NCI-H526 treated with DMSO at 0.1 percent for 48 hours (cell line): ENCODE data around the gene CACNA1F.

Experiments
- DNase-seq: peaks from one replicate; lab custom pipeline; 2025; lab: John Stamatoyannopoulos, UW

CACNA1F gene

GRCh38 chrX:49233176-49233575, at the start of gene CACNA1F:
Gene CACNA1F (minus strand): TSS chrX:49233340. CDS start chrX:49233309, 31 bp downstream.
- DNase-seq: no peak

- DNase-seq: no peak
Measured at GRCh38 chrX:49282647-49283011, 49.5 kb upstream of the CACNA1F start.

GRCh38 chrX:49278081-49278480, 44.9 kb upstream of the CACNA1F start:
- DNase-seq: no peak

- DNase-seq: no peak
Measured at GRCh38 chrX:49277535-49277830, 44.3 kb upstream of the CACNA1F start.

- no peak for DNase-seq
Measured at GRCh38 chrX:49276671-49277534, 43.8 kb upstream of the CACNA1F start.

GRCh38 chrX:49276207-49276606, 43.1 kb upstream of the CACNA1F start:
- no peak for DNase-seq

GRCh38 chrX:49273181-49273727, 40.1 kb upstream of the CACNA1F start:
- DNase-seq: no peak

- no peak for DNase-seq
Measured at GRCh38 chrX:49272421-49272820, 39.3 kb upstream of the CACNA1F start.

GRCh38 chrX:49271341-49271740, 38.2 kb upstream of the CACNA1F start:
- DNase-seq: no peak

- DNase-seq: no peak
Measured at GRCh38 chrX:49270249-49270921, 37.2 kb upstream of the CACNA1F start.

GRCh38 chrX:49269767-49270248, 36.7 kb upstream of the CACNA1F start, which contains the start of gene PPP1R3F:
Gene PPP1R3F (plus strand): TSS chrX:49269793. CDS start chrX:49269870, 77 bp downstream.
- no peak for DNase-seq

GRCh38 chrX:49269010-49269766, 36.0 kb upstream of the CACNA1F start:
- DNase-seq: peak; percentile 97

GRCh38 chrX:49268702-49269009, 35.5 kb upstream of the CACNA1F start:
- DNase-seq: no peak

GRCh38 chrX:49266523-49267445, 33.6 kb upstream of the CACNA1F start:
- DNase-seq: no peak

GRCh38 chrX:49264460-49264859, 31.3 kb upstream of the CACNA1F start, which contains the start of gene FOXP3:
Gene FOXP3 (minus strand): TSS chrX:49264710. CDS start chrX:49258505, 6,205 bp downstream.
- no peak for DNase-seq

- no peak for DNase-seq
Measured at GRCh38 chrX:49263631-49264030, 30.5 kb upstream of the CACNA1F start.

GRCh38 chrX:49262603-49263002, 29.5 kb upstream of the CACNA1F start:
- no peak for DNase-seq

- DNase-seq: no peak
Measured at GRCh38 chrX:49260221-49260985, 27.3 kb upstream of the CACNA1F start.

GRCh38 chrX:49258749-49259124, 25.6 kb upstream of the CACNA1F start:
- DNase-seq: no peak
